ENCODE measurements around the gene SYT2. TPM values are rescaled to one million over a fixed set of nuclear protein-coding genes. Genes with fewer than 3 reads are reported as not detected.
A peak's percentile ranks its signal among the peaks of the same experiment; 100 is the strongest.
"Not testable (repeated sequence)": the region's sequence is repeated elsewhere in the genome, so short reads cannot be mapped to it uniquely, and the experiment has no call there.

SYT2 gene
- total and polyA plus RNA-seq, 9 of the 15 experiments (the other 6 are each of a cell fraction or from before 2014, with no cell fraction given) = not detected

GRCh38 chr1:202553078-202553477 lies 157.2 kb downstream of the SYT2 start:
- WGBS (ENCODE audit: insufficient coverage, low coverage, missing lambda C conversion rate) = 4% methylated on average over 1 of the region's 1 CpG
- ATAC-seq = peak; percentile 73
- intact Hi-C loops (cut with micrococcal nuclease) = loop anchor here (2.0 kb wide), 1 partner anchor 20 kb away; no protein-coding TSS in a partner anchor
- H3K9me3 ChIP-seq (replicated peaks; ENCODE audit: control insufficient read depth, insufficient read depth, low read depth, low read length); H2AFZ ChIP-seq (ENCODE audit: low read depth, low read length); in situ Hi-C loops (cut with MboI); CTCF ChIA-PET (ENCODE audit: low intra/inter-chr PET ratio); H3K4me3 ChIP-seq; H4K20me1 ChIP-seq (replicated peaks; ENCODE audit: control insufficient read depth, insufficient read depth, low read length); H3K9me1 ChIP-seq (ENCODE audit: control insufficient read depth, insufficient read depth, low read length); FAIRE-seq; H3K79me2 ChIP-seq (ENCODE audit: control insufficient read depth, insufficient read depth, low read length); H3K36me3 ChIP-seq (ENCODE audit: control insufficient read depth, insufficient read depth, low read length); H3K27me3 ChIP-seq (ENCODE audit: control insufficient read depth in 2 of 2, insufficient read depth in 2 of 2, low read length in 2 of 2); BruUV-seq (replicated peaks); TF ChIP-seq TOE1 (CRISPR knock-in tag; IDR thresholded peaks at IDR 0.05; ENCODE audit: borderline replicate concordance, low read depth): not testable (repeated sequence)
- Histone ChIP-seq H3K9ac (ENCODE audit: insufficient read depth in 1 of 2, low read depth in 2 of 2, low read length in 2 of 2) (peak overlapping the region in 1 of 2 experiments; percentile 25; a peak in 1 of 4 replicates), H3K27ac (ENCODE audit: extremely low read depth, low read depth, low read length) (peak overlapping the region; percentile 76), H3K4me1 (replicated peaks in 1 of 2; ENCODE audit: control insufficient read depth in 2 of 2, insufficient read depth in 2 of 2, low read length in 2 of 2) (peaks cover 11 to 36% of the 10 kb centered on the region in 2 experiments), H3K4me2 (ENCODE audit: insufficient read depth, low read length) (peak overlapping the region; percentile 45; the same call in 1 of the 2 replicates)
- peak in 1 of 4 experiments; percentile 41 for DNase-seq (ENCODE audit: extremely low read depth in 1 of 4, low spot score in 3 of 4)
- POLR2A ChIA-PET = interaction anchor here (0.9 to 1.1 kb wide), 2 partner anchors 9 to 19 kb away, joined by 3 read pairs; no protein-coding TSS in a partner anchor
- TF ChIP-seq EP300 (IDR thresholded peaks at IDR 0.05; ENCODE audit: low read length) (peak; percentile 47; the same call in 1 of the 2 replicates), ZBTB11 (CRISPR knock-in tag; IDR thresholded peaks at IDR 0.05) (0 out of 6 replicates have a peak, but pooled peaks of 1 of the 3 experiments have one; percentile 10), TAL1 (IDR thresholded peaks at IDR 0.05) (peak; percentile 89), TRIM24 (IDR thresholded peaks at IDR 0.05) (0 out of 4 replicates have a peak, but pooled peaks of 1 of the 2 experiments have one; percentile 21), TOE1 (IDR thresholded peaks at IDR 0.05; ENCODE audit: borderline replicate concordance) (0 out of 2 replicates have a peak, but pooled peaks have one; percentile 1), CBFA2T3 (IDR thresholded peaks at IDR 0.05) (peak; percentile 85), MTA2 (IDR thresholded peaks at IDR 0.05; ENCODE audit: low read depth) (peak; percentile 76), RBFOX2 (IDR thresholded peaks at IDR 0.05; ENCODE audit: low read depth, low read length) (0 out of 2 replicates have a peak, but pooled peaks have one; percentile 18), ZNF639 (CRISPR knock-in tag; conservative IDR thresholded peaks at IDR 0.05 in 1 of 2, IDR thresholded peaks at IDR 0.05 in 1 of 2) (peak in 1 of 2 experiments; percentile 15; a peak in 1 of 4 replicates), VEZF1 (CRISPR knock-in tag; IDR thresholded peaks at IDR 0.05) (0 out of 2 replicates have a peak, but pooled peaks have one; percentile 1), TCF3 (CRISPR knock-in tag; IDR thresholded peaks at IDR 0.05) (peak; percentile 73), NCOR1 (IDR thresholded peaks at IDR 0.05) (peak; percentile 59)
